HEK293 (cell line): ENCODE results near the gene KLHL40.

ENCODE experiments used
- MEIS1 ChIP-seq: sonication (generic); formaldehyde crosslinking; IDR thresholded peaks from 2 replicates; pipeline ENCODE4 v1.8.1; 2022; ENCODE audit warnings: missing genetic modification reagents, mild to moderate bottlenecking, borderline replicate concordance
- REST ChIP-seq: fragments of 450-650 bp; formaldehyde crosslinking; IDR thresholded peaks from 2 replicates; pipeline ENCODE4 v1.5.1; 2016; ENCODE audit warnings: missing biosample characterization, missing genetic modification characterization
- ZNF843 ChIP-seq: fragments of 450-650 bp; formaldehyde crosslinking; IDR thresholded peaks from 2 replicates; pipeline ENCODE4 v1.5.1; 2016; ENCODE audit warnings: missing biosample characterization, missing genetic modification characterization
- TF ChIP-seq, protein P1 (sequence below): fragments of 450-650 bp; formaldehyde crosslinking; IDR thresholded peaks from 2 replicates; pipeline ENCODE4 v1.5.1; 2016; ENCODE audit warnings: missing biosample characterization, missing genetic modification characterization, low read depth
- TF ChIP-seq, protein P2 (sequence below): fragments of 450-650 bp; formaldehyde crosslinking; IDR thresholded peaks from 2 replicates; pipeline ENCODE4 v1.5.1; 2016; ENCODE audit warnings: missing biosample characterization, missing genetic modification characterization
- TF ChIP-seq, protein P3 (sequence below): fragments of 450-650 bp; formaldehyde crosslinking; IDR thresholded peaks from 2 replicates; pipeline ENCODE4 v1.5.1; 2016; ENCODE audit warnings: missing biosample characterization, missing genetic modification characterization

DNA sequence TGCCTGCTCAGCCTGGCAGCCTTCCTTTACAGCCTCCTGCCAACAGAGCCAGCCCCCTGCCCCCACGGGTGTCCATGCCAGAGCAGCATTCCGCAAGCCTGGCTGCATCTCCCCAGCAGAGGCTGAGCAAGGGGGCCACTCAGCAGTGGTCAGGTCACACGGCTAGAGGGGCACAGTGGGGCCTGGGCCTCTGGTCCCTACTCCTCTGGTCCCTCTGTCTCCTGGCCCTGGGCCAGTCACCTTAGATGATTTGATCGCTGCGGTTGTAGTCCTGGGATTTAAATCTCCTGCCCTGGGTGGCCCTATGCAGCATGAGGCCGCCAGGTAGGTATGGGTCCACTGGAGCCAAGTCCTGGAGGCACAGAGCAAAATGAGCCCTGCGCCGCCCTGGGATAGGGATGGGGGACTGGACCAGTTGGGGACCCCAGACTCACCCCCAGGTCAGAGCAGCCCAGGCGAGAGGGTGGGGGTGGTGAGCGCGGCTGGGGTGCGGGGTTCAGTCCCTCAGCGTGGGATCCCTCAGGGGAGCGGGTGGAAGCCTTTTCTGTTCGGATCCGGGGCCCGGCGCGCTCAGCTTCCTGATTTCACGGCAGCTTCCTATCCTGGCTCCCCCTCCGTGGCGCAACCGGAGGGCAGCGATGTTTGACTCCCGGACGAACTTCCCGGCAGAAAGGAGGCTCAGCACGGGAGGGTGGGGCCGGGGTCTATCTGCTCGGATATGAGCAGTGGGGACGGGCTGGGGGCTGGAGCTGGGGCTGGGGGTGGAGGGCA lies 31.6 kb upstream of the KLHL40 start, which contains the start of gene ZBTB47:
- TF ChIP-seq, protein P1, sequence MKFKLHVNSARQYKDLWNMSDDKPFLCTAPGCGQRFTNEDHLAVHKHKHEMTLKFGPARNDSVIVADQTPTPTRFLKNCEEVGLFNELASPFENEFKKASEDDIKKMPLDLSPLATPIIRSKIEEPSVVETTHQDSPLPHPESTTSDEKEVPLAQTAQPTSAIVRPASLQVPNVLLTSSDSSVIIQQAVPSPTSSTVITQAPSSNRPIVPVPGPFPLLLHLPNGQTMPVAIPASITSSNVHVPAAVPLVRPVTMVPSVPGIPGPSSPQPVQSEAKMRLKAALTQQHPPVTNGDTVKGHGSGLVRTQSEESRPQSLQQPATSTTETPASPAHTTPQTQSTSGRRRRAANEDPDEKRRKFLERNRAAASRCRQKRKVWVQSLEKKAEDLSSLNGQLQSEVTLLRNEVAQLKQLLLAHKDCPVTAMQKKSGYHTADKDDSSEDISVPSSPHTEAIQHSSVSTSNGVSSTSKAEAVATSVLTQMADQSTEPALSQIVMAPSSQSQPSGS (tag by site-specific recombination) = no peak
- TF ChIP-seq, protein P2, sequence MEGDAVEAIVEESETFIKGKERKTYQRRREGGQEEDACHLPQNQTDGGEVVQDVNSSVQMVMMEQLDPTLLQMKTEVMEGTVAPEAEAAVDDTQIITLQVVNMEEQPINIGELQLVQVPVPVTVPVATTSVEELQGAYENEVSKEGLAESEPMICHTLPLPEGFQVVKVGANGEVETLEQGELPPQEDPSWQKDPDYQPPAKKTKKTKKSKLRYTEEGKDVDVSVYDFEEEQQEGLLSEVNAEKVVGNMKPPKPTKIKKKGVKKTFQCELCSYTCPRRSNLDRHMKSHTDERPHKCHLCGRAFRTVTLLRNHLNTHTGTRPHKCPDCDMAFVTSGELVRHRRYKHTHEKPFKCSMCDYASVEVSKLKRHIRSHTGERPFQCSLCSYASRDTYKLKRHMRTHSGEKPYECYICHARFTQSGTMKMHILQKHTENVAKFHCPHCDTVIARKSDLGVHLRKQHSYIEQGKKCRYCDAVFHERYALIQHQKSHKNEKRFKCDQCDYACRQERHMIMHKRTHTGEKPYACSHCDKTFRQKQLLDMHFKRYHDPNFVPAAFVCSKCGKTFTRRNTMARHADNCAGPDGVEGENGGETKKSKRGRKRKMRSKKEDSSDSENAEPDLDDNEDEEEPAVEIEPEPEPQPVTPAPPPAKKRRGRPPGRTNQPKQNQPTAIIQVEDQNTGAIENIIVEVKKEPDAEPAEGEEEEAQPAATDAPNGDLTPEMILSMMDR = no peak
- TF ChIP-seq, protein P3, sequence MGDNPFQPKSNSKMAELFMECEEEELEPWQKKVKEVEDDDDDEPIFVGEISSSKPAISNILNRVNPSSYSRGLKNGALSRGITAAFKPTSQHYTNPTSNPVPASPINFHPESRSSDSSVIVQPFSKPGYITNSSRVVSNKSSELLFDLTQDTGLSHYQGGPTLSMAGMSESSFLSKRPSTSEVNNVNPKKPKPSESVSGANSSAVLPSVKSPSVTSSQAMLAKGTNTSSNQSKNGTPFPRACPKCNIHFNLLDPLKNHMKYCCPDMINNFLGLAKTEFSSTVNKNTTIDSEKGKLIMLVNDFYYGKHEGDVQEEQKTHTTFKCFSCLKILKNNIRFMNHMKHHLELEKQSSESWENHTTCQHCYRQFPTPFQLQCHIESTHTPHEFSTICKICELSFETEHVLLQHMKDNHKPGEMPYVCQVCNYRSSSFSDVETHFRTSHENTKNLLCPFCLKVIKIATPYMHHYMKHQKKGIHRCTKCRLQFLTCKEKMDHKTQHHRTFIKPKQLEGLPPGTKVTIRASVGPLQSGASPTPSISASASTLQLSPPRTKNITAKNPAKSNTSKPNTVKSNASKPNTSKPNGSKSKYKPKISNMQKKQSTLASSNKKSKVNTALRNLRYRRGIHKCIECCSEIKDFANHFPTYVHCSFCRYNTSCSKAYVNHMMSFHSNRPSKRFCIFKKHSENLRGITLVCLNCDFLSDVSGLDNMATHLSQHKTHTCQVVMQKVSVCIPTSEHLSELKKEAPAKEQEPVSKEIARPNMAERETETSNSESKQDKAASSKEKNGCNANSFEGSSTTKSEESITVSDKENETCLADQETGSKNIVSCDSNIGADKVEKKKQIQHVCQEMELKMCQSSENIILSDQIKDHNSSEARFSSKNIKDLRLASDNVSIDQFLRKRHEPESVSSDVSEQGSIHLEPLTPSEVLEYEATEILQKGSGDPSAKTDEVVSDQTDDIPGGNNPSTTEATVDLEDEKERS (tag by site-specific recombination) = no peak
- TF ChIP-seq REST (tag by site-specific recombination) (no peak), ZNF843 (no peak), MEIS1 (CRISPR knock-in tag) (no peak)
